Measurements from ENCODE around the gene RUNX1.

RUNX1 gene

DNA sequence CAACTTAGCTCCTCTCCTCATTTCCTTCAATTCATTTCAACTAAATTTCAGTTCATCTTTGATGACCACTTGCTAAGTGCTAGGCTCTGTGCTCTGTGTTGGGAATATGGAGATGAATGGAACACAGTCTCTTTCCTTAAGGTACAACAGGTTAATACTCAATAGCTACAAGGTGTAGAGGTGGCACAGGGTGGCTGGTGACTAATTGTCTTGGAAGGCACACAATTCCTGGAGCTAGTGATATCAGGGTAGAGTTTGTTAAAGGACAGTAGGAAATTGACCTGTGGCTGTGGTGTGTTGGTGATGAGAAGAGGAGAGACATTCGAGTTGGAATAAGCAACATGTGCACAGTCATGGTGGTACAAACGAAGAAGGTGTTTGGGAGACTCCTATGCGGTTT is 124.9 kb downstream of the RUNX1 start:
- no peak overlapping the region for H2AFZ ChIP-seq
- H3K27ac ChIP-seq: no peak overlapping the region
- no peak overlapping the region for H3K4me2 ChIP-seq (ENCODE audit: low read length)
- no peaks in the 10 kb centered on the region for H3K27me3 ChIP-seq (ENCODE audit: control insufficient read depth, insufficient read depth, low read length)
- no peaks in the 10 kb centered on the region for H3K79me2 ChIP-seq
- H3K9me3 ChIP-seq (ENCODE audit: control insufficient read depth, low read length): no peaks in the 10 kb centered on the region
- H3K36me3 ChIP-seq (ENCODE audit: control insufficient read depth, insufficient read depth, low read length): no peaks in the 10 kb centered on the region
- H3K4me1 ChIP-seq: no peaks in the 10 kb centered on the region
- H3K4me3 ChIP-seq (ENCODE audit: low read depth, low read length): no peak overlapping the region
- H3K9ac ChIP-seq: no peak overlapping the region
- TF ChIP-seq, protein P1, sequence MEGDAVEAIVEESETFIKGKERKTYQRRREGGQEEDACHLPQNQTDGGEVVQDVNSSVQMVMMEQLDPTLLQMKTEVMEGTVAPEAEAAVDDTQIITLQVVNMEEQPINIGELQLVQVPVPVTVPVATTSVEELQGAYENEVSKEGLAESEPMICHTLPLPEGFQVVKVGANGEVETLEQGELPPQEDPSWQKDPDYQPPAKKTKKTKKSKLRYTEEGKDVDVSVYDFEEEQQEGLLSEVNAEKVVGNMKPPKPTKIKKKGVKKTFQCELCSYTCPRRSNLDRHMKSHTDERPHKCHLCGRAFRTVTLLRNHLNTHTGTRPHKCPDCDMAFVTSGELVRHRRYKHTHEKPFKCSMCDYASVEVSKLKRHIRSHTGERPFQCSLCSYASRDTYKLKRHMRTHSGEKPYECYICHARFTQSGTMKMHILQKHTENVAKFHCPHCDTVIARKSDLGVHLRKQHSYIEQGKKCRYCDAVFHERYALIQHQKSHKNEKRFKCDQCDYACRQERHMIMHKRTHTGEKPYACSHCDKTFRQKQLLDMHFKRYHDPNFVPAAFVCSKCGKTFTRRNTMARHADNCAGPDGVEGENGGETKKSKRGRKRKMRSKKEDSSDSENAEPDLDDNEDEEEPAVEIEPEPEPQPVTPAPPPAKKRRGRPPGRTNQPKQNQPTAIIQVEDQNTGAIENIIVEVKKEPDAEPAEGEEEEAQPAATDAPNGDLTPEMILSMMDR (IDR thresholded peaks at IDR 0.05): no peak

DNA sequence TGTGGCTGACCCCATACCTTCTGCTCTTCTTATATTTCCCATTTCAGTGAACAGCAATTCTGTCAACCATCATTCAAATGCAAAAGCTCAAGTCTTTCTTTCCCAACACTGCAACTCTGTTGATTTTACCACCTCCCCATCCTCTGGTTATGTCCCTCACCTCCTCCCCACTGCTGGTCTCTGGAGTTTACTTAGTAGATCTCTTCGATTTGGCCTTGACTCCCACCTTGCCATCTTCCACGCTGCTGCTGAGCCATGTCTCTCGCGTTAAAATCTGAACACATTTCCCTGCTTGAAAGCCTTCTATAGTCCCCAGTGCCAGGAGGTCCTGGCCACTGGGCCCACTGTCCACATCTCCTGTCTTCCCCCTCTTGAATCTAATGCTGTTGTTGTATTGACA is 125.5 kb downstream of the RUNX1 start:
- TF ChIP-seq, protein P1 (IDR thresholded peaks at IDR 0.05): no peak
- H2AFZ ChIP-seq: no peak overlapping the region
- H3K4me2 ChIP-seq (ENCODE audit: low read length): no peak overlapping the region
- H3K27ac ChIP-seq: no peak overlapping the region
- H3K9me3 ChIP-seq (ENCODE audit: control insufficient read depth, low read length): no peaks in the 10 kb centered on the region
- H3K9ac ChIP-seq: no peak overlapping the region
- H3K79me2 ChIP-seq: no peaks in the 10 kb centered on the region
- H3K36me3 ChIP-seq (ENCODE audit: control insufficient read depth, insufficient read depth, low read length): no peaks in the 10 kb centered on the region
- no peaks in the 10 kb centered on the region for H3K4me1 ChIP-seq
- no peaks in the 10 kb centered on the region for H3K27me3 ChIP-seq (ENCODE audit: control insufficient read depth, insufficient read depth, low read length)
- no peak overlapping the region for H3K4me3 ChIP-seq (ENCODE audit: low read depth, low read length)

DNA sequence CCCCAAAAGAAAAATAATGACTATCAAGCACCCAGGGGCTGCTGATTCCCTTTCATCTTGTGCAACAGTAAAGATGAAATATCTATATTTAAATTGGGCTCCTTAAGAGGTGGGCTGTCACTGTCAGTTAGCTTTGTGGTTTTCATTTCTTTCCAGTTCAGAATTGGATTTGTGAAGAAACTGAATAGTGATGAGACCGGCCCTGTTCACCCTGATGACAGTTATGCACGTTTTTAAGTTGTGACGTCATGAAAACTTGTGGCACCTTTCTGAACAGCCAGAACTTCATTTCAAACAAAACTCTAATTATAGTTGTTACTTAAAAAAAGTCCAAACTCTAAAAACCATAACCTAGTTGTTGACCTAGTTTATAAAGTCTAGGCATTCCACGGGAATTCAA is 125.9 kb downstream of the RUNX1 start:
- H3K9me3 ChIP-seq (ENCODE audit: control insufficient read depth, low read length): no peaks in the 10 kb centered on the region
- no peak overlapping the region for H3K9ac ChIP-seq
- H3K4me3 ChIP-seq (ENCODE audit: low read depth, low read length): no peak overlapping the region
- H3K4me2 ChIP-seq (ENCODE audit: low read length): no peak overlapping the region
- no peaks in the 10 kb centered on the region for H3K27me3 ChIP-seq (ENCODE audit: control insufficient read depth, insufficient read depth, low read length)
- no peaks in the 10 kb centered on the region for H3K79me2 ChIP-seq
- TF ChIP-seq, protein P1 (IDR thresholded peaks at IDR 0.05): no peak
- H3K27ac ChIP-seq: no peak overlapping the region
- H2AFZ ChIP-seq: no peak overlapping the region
- no peaks in the 10 kb centered on the region for H3K36me3 ChIP-seq (ENCODE audit: control insufficient read depth, insufficient read depth, low read length)
- H3K4me1 ChIP-seq: no peaks in the 10 kb centered on the region

DNA sequence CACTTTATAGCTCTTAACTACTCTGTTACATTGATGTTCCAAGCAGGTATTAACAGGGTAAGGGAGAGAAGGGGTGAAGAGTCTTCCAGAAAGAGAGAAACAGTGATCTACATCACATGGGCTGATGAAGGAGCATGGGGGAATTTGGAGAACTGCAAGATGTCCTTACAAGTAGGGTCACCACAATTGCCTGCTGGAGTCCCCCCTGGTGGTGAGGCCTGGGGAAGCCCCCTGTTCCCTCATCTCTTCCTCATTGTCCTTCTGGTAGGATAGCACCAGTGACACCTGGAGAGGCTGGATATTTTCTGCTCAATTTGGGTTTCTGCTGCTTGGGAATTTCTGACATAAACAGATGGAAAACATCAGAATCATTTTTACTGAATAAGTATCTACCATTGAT is 126.6 kb downstream of the RUNX1 start:
- no peaks in the 10 kb centered on the region for H3K36me3 ChIP-seq (ENCODE audit: control insufficient read depth, insufficient read depth, low read length)
- H3K9me3 ChIP-seq (ENCODE audit: control insufficient read depth, low read length): no peaks in the 10 kb centered on the region
- TF ChIP-seq, protein P1 (IDR thresholded peaks at IDR 0.05): no peak
- H3K27me3 ChIP-seq (ENCODE audit: control insufficient read depth, insufficient read depth, low read length): no peaks in the 10 kb centered on the region
- H3K27ac ChIP-seq: no peak overlapping the region
- no peaks in the 10 kb centered on the region for H3K4me1 ChIP-seq
- H3K79me2 ChIP-seq: no peaks in the 10 kb centered on the region
- H3K4me2 ChIP-seq (ENCODE audit: low read length): no peak overlapping the region
- no peak overlapping the region for H2AFZ ChIP-seq
- no peak overlapping the region for H3K4me3 ChIP-seq (ENCODE audit: low read depth, low read length)
- H3K9ac ChIP-seq: no peak overlapping the region

DNA sequence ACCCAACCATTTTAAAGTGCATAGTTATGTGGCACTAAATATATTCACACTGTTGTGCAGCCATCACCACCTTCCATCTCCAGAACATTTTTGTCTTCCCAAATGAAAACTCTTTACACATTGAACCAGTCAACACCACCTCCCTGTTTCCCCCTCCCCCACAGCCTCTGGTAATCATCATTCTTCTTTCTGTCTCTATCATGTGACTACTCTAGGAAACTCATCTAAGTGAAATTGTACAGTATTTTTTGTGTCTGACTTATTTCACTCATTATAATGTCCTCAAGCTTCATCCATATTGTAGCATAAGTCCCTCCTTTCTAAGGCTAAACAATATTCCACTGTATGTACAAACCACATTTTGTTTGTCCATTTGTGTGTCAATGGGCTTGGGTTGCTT is 128.0 kb downstream of the RUNX1 start:
- Histone ChIP-seq H3K9me3 (ENCODE audit: control insufficient read depth, low read length) (no peaks in the 10 kb centered on the region), H3K4me1 (no peaks in the 10 kb centered on the region), H3K79me2 (no peaks in the 10 kb centered on the region), H3K36me3 (ENCODE audit: control insufficient read depth, insufficient read depth, low read length) (no peaks in the 10 kb centered on the region), H2AFZ (no peak overlapping the region), H3K27ac (no peak overlapping the region), H3K27me3 (ENCODE audit: control insufficient read depth, insufficient read depth, low read length) (no peaks in the 10 kb centered on the region), H3K4me3 (ENCODE audit: low read depth, low read length) (no peak overlapping the region), H3K4me2 (ENCODE audit: low read length) (no peak overlapping the region), H3K9ac (no peak overlapping the region)
- TF ChIP-seq, protein P1 (IDR thresholded peaks at IDR 0.05): no peak
